ENCODE results near the gene OSCAR.

DNA sequence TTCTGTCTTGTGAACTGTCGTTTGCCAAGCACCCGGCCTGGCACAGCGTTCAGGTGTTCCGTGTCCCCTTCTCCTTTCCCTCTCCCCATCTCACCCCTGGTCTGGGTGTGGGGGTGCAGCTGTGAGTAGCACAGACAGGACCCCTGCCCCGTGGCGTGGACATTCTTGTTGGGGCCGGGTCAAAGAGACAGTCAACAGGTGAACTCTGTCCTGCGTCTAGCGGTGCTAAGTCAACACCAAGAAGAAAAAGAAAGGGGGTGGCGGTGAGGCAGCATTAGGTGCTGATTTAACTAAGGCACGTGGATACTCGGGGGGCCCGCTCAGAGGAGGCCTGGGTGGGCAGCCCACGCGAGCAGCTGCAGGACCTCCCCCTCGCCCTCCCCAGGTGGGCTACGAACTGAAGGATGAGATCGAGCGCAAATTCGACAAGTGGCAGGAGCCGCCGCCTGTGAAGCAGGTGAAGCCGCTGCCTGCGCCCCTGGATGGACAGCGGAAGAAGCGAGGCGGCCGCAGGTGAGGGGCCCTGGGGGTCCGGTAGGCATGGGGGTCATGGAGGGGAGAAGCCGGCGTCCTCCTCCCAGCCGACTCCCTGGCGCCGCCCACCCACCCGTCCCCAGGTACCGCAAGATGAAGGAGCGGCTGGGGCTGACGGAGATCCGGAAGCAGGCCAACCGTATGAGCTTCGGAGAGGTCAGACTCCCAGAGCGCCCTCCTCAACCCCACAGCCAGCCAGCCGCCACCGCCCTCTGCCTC, 27.3 kb upstream of the OSCAR start:
- TF ChIP-seq, protein P1, sequence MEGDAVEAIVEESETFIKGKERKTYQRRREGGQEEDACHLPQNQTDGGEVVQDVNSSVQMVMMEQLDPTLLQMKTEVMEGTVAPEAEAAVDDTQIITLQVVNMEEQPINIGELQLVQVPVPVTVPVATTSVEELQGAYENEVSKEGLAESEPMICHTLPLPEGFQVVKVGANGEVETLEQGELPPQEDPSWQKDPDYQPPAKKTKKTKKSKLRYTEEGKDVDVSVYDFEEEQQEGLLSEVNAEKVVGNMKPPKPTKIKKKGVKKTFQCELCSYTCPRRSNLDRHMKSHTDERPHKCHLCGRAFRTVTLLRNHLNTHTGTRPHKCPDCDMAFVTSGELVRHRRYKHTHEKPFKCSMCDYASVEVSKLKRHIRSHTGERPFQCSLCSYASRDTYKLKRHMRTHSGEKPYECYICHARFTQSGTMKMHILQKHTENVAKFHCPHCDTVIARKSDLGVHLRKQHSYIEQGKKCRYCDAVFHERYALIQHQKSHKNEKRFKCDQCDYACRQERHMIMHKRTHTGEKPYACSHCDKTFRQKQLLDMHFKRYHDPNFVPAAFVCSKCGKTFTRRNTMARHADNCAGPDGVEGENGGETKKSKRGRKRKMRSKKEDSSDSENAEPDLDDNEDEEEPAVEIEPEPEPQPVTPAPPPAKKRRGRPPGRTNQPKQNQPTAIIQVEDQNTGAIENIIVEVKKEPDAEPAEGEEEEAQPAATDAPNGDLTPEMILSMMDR (conservative IDR thresholded peaks at IDR 0.05 in 1 of 2, IDR thresholded peaks at IDR 0.05 in 1 of 2; ENCODE audit: extremely low read depth in 1 of 2, insufficient read depth in 1 of 2, low read depth in 1 of 2, low read length in 2 of 2): no peak
- TF ChIP-seq EZH2 (IDR thresholded peaks at IDR 0.05; ENCODE audit: borderline replicate concordance, low read length): no peak

Data from mammary epithelial cell (primary cell).